Central memory CD8-positive, alpha-beta T cell (primary cell): Measurements from ENCODE around the gene EID2.

Experiments
- ATAC-seq: fragments of 150-1000 bp; cut with Tn5 transposase; replicated peaks from 2 replicates; pipeline ENCODE4 v1.10.0; 2022; ENCODE audit warnings: mild to moderate bottlenecking, moderate FRiP score, moderate number of reproducible peaks; ENCODE audit not compliant: poor library complexity, severe bottlenecking; ENCODE audit errors: extremely low read depth
- DNase-seq, 2 donors: peaks; one replicate each; pipeline ENCODE4 v3.0.0; 2021; ENCODE audit warnings: low spot score in 2 of 2
- H3K27ac Mint-ChIP-seq: one replicate; pipeline ENCODE4 v1.8.0; 2022; ENCODE audit warnings: low read depth, mild to moderate bottlenecking, moderate library complexity, mixed read lengths
- H3K27me3 Mint-ChIP-seq: one replicate; pipeline ENCODE4 v1.8.0; 2022; ENCODE audit warnings: mixed read lengths
- H3K36me3 Mint-ChIP-seq: one replicate; pipeline ENCODE4 v1.8.0; 2022; ENCODE audit warnings: mild to moderate bottlenecking, moderate library complexity, mixed read lengths; ENCODE audit not compliant: insufficient read depth
- H3K4me1 Mint-ChIP-seq: one replicate; pipeline ENCODE4 v1.8.0; 2022; ENCODE audit warnings: mixed read lengths
- H3K4me3 Mint-ChIP-seq: one replicate; pipeline ENCODE4 v1.8.0; 2022; ENCODE audit warnings: mild to moderate bottlenecking, moderate library complexity, mixed read lengths
- H3K9me3 Mint-ChIP-seq: one replicate; pipeline ENCODE4 v1.8.0; 2022; ENCODE audit warnings: mixed read lengths

The EID2 gene

DNA sequence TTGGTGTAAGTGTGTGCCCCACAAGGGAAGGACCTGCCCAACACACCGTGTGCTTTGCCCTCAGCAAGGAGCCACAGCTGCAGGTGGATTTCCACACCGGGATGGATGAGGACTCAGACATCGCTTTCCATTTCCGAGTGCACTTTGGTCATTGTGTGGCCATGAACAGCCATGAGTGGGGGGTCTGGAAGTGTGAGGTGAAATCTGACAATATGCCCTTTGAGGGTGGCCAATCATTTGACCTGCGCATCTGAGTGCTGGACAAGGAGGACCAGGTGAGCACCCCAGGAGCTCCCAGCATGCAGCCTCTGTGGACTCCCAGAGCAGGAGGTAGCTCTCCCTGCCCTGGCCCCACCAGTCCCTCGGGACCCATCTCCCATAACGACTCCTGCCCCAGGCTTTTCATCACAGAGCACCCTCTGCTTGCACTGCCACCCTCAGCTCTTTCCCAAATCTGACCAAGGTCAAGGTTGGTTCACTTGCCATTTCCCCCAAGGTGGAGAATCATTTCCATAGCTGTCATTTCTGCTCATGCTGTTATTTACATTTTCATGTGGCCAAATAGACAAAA, 13.2 kb upstream of the EID2 start:
- Mint-ChIP-seq H3K9me3 (no peaks in the 10 kb centered on the region), H3K36me3 (no peaks in the 10 kb centered on the region), H3K4me1 (peaks cover 4% of the 10 kb centered on the region)

DNA sequence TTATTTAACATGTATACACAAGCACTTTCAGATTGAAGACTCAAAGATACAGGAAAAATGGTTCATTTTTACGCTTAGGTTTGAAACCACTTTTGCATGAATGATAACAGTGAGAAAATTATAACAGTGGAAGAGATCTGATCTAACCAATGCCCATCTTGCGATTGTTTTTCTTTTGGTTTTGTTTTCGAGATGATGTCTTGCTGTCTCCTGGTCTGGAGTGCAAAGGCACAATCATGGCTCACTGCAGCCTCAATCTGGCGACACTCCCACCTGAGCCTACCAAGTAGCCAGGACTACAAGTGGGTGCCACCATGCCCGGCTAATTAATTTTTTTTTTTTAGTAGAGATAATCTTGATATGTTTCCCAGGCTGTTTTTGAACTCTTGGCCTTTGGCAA, 10.2 kb upstream of the EID2 start:
- H3K36me3 Mint-ChIP-seq: no peaks in the 10 kb centered on the region

More for the DNA sequence above, 13.2 kb upstream of the EID2 start:
- DNase-seq (no peak), ATAC-seq (no peak)
- Mint-ChIP-seq H3K4me3 (no peak overlapping the region), H3K27me3 (no peaks in the 10 kb centered on the region), H3K27ac (no peak overlapping the region)

DNA sequence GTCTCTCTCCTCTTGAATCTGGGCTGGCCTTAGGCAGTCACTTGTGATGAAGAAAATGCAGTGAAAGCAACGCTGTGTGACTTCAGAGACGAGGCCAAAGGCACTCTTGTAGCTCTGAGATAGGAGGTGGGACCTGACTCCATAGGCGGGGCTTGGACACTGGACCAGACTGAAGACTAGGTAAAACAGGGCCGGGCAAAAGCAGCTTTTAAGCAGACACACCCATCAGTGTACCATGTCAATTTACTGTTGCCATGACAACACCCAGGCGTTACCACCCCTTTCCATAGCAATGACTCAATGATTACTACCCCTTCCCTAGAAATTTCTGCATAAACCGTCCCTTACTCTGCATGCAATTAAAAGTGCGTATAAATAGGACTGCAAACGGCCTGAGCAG, 6.6 kb upstream of the EID2 start:
- no peak for DNase-seq
- no peaks in the 10 kb centered on the region for H3K36me3 Mint-ChIP-seq
- H3K9me3 Mint-ChIP-seq: no peaks in the 10 kb centered on the region
- H3K27ac Mint-ChIP-seq: no peak overlapping the region
- H3K27me3 Mint-ChIP-seq: peaks cover 16% of the 10 kb centered on the region
- no peak for ATAC-seq
- H3K4me3 Mint-ChIP-seq: no peak overlapping the region
- no peaks in the 10 kb centered on the region for H3K4me1 Mint-ChIP-seq

More for the DNA sequence above, 10.2 kb upstream of the EID2 start:
- Mint-ChIP-seq H3K9me3 (no peaks in the 10 kb centered on the region), H3K4me3 (no peak overlapping the region), H3K4me1 (no peaks in the 10 kb centered on the region), H3K27ac (no peak overlapping the region), H3K27me3 (peaks cover 16% of the 10 kb centered on the region)
- ATAC-seq: no peak
- DNase-seq: no peak

DNA sequence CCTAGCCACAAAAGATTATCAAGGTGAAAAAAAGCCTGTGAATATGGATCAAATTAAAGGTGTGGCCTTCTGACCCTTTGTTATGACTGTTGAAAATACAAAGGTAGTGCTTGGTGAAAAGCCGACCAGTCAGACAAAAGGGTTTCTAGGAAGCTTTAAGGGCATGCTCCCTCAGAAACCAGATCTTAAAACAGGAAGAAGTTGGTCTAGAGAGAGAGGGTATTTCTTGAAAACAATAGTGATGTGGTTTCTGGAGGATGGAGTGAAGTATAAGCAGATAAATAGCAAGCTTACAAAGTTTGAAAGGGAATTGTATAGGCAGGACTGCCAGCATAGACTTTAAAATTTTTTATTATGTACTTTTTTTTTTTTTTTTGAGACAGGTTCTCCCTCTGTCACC, 5.0 kb upstream of the EID2 start:
- H3K27ac Mint-ChIP-seq: no peak overlapping the region
- H3K36me3 Mint-ChIP-seq: peaks cover 6% of the 10 kb centered on the region
- ATAC-seq: no peak
- DNase-seq: no peak
- no peaks in the 10 kb centered on the region for H3K9me3 Mint-ChIP-seq
- H3K27me3 Mint-ChIP-seq: peaks cover 16% of the 10 kb centered on the region
- H3K4me1 Mint-ChIP-seq: peaks cover 10% of the 10 kb centered on the region
- no peak overlapping the region for H3K4me3 Mint-ChIP-seq

DNA sequence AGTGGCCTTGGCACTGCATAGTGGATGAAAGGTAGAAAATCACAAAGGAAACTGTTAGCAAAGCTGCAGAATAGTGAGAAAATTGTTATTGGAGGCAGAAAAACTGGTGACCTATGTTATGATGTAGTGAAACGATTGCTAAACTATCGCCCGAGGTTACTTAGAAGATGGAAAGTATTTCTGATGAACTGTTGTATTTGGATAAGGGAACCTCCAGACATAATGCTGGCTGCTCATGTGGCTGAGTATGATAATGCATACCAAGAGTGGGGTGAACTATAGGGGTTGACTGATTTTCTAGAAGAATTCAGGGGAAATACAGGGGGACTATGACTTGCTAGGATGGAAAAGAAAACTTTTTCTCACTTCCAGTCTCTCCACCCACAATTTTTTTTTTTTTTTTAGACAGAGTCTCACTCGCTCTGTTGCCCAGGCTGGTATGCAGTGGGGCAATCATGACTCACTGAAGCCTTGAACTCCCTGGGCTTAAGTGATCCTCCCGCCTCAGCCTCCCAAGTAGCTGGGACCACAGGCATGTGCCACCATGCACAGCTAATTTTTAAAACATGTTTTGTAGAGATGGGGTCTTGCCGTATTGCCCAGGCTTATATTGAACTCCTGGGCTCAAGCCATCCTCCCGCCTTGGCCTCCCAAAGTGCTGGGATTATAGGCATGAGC, 4.4 kb upstream of the EID2 start:
- Mint-ChIP-seq H3K27ac (no peak overlapping the region), H3K27me3 (peaks cover 16% of the 10 kb centered on the region), H3K4me3 (no peak overlapping the region), H3K36me3 (peaks cover 8% of the 10 kb centered on the region), H3K9me3 (no peaks in the 10 kb centered on the region), H3K4me1 (peaks cover 11% of the 10 kb centered on the region)
- no peak for ATAC-seq
- DNase-seq: no peak

DNA sequence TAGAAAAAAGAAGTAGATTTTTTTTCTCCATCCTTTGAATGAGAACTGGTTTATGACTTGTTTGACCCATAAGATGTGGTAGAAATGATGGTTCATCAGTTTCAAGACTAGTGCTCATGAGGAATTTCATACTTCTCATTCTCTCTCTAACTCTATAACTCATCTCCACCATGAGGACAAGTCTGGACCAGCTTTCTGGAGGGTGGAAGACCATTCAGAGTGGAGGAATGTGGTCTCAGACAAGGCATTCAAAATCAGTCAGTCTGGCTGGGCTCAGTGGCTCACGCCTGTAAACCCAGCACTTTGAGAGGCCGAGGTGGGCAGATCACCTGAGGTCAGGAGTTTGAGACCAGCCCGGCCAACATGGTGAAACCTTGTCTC, 3.5 kb upstream of the EID2 start:
- Mint-ChIP-seq H3K9me3 (no peaks in the 10 kb centered on the region), H3K4me3 (no peak overlapping the region), H3K27me3 (peaks cover 16% of the 10 kb centered on the region), H3K36me3 (peaks cover 8% of the 10 kb centered on the region), H3K27ac (no peak overlapping the region), H3K4me1 (peaks cover 18% of the 10 kb centered on the region)
- no peak for DNase-seq
- no peak for ATAC-seq

DNA sequence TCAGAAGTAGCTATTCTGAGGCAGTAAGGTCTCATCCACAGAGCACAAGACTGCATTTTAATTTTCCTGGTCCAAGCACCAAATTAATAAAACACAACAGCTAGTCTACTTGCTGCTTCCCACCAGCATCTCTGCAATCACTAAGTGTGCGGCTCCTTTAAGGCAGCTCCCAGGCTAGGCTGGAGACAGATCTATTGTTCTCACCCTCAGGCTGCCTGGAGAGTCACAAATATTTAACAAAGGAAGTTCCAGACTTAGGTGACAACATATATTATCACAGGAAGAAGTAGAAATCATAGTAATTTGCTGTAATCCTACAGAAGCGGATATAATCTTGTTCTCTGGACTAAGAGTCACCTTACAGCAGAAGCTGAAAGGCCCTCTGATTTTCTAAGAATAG, 2.2 kb upstream of the EID2 start:
- H3K36me3 Mint-ChIP-seq: peaks cover 8% of the 10 kb centered on the region
- no peaks in the 10 kb centered on the region for H3K9me3 Mint-ChIP-seq
- H3K27ac Mint-ChIP-seq: no peak overlapping the region
- H3K4me1 Mint-ChIP-seq: peaks cover 31% of the 10 kb centered on the region
- DNase-seq (no peak), ATAC-seq (no peak)
- peaks cover 12% of the 10 kb centered on the region for H3K27me3 Mint-ChIP-seq
- no peak overlapping the region for H3K4me3 Mint-ChIP-seq

DNA sequence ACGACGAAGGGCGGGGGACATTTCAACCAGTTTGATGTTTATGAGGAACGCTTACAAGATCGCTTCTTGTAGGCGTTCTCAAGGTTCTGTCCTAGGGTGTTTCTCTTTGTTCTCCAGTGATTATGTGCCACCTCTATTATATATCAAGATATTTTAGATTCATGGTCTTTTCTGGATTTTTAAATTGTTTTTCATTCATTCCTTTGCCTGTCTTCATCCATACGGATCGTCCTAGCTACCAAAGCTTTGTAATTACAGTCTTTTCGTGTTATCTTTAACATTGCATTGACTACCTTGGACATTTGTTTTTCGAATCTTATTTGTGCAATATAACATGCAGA, 342 bp upstream of the EID2 start:
- DNase-seq: no peak
- Mint-ChIP-seq H3K4me1 (peaks cover 41% of the 10 kb centered on the region), H3K9me3 (no peaks in the 10 kb centered on the region), H3K4me3 (peak overlapping the region; percentile 94), H3K36me3 (peaks cover 8% of the 10 kb centered on the region), H3K27me3 (no peaks in the 10 kb centered on the region), H3K27ac (peak overlapping the region; percentile 96)
- no peak for ATAC-seq

DNA sequence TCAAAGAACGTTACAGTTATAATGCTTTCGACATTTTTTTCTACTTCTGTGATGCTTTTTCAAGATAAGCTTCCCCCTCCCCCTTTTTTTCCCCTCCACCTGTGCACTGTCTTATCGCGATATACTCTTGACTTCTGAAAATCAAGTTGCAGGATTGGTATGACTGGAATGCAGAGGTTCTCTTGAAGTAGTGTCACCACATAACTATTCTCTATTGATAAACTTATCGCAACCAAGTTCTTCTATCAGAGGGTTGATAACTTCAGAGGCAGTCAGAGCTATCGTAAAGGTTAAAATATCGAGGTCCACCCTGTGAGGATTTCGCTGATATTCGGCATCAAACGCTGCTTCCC, 820 bp downstream of the EID2 start:
- no peaks in the 10 kb centered on the region for H3K27me3 Mint-ChIP-seq
- H3K9me3 Mint-ChIP-seq: no peaks in the 10 kb centered on the region
- peak overlapping the region; percentile 96 for H3K27ac Mint-ChIP-seq
- H3K36me3 Mint-ChIP-seq: peaks cover 8% of the 10 kb centered on the region
- DNase-seq (no peak), ATAC-seq (no peak)
- H3K4me3 Mint-ChIP-seq: peak overlapping the region; percentile 94
- H3K4me1 Mint-ChIP-seq: peaks cover 41% of the 10 kb centered on the region

DNA sequence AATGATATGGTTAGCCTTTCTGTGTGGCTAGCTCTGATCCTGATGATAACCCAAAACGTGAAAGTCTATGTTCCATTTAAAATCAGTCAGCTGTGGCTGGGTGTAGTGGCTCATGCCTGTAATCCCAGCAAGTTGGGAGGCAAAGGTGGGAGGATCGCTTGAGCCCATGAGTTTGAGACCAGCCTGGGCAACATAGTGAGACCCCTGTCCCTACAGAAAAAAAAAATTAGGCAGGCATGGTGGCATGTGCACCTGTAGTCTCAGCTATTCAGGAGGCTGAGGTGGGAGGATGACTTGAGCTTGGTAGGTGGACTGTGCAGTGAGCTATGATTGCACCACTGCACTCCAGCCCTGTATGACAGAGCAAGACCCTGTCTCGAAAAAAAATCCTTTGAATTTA, 6.2 kb downstream of the EID2 start:
- peaks cover 7% of the 10 kb centered on the region for H3K36me3 Mint-ChIP-seq
- ATAC-seq (no peak), DNase-seq (no peak)
- H3K4me3 Mint-ChIP-seq: no peak overlapping the region
- peaks cover 31% of the 10 kb centered on the region for H3K4me1 Mint-ChIP-seq
- H3K27ac Mint-ChIP-seq: no peak overlapping the region
- H3K27me3 Mint-ChIP-seq: no peaks in the 10 kb centered on the region
- H3K9me3 Mint-ChIP-seq: no peaks in the 10 kb centered on the region

DNA sequence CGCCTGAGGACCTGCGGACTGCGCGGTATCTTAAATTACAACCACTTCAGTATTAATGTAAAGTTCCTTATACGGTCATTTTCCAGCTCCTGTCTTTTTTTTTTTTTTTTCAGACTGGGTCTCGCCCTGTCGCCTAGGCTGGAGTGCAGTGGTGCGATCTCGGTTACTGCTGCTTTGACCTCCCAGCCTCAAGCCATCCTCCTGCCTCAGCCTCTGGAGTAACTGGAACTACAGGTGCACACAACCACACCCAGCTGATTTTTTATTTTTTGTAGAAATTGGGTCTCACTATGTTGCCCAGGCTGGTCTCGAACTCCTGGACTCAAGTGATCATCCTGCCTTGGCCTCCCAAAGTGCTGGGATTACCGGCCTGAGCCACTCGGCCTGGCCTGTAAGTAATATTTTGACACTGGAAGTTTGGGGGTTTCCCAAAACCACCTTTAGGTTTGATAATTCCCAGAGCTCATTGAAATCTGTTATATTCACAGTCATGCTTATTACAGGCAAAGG, 6.9 kb downstream of the EID2 start:
- H3K36me3 Mint-ChIP-seq: peaks cover 7% of the 10 kb centered on the region
- peaks cover 30% of the 10 kb centered on the region for H3K4me1 Mint-ChIP-seq
- no peak for DNase-seq
- peak overlapping the region; percentile 91 for H3K27ac Mint-ChIP-seq
- H3K4me3 Mint-ChIP-seq: peak overlapping the region; percentile 90
- ATAC-seq: no peak
- no peaks in the 10 kb centered on the region for H3K27me3 Mint-ChIP-seq
- H3K9me3 Mint-ChIP-seq: no peaks in the 10 kb centered on the region

DNA sequence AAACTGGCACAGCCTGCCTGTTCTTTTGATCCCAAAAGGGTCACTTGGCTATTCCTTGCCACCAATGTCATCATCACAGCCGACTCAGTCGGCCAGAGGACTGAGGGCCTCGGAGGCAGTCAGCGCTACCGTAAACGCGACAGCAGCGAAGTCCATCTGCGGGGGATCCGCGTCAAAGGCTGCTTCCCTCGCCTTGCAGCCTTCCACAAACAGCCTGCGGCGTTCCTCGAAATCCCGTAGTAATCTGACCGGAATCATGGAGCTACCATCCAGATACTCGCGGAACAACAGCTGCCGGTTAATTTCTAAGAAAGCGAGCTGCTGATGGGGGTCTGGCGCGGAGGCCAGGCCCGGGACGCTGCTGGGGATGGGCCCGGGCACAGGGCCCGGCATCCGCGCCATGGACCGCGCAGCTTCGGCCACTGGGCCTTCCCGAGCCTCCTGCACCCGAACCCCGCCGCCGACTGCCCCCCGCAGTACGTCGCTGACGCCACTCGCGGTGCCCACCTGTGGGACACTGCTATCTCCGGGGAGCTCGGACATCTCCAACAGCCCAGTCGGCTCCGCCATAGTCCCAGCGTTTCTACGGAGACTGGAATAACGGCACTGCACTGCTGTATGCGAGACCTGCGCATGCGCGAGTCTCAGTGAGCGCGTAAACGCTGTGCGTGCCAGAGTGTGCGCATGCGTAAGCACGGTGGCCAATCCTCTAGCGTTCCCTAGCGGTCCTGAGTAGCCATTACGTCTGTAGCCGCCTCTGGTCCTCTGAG, 7.5 kb downstream of the EID2 start, which contains the start of gene EID2B:
TSS of gene EID2B (minus strand) at position 620 of the 770 bp plus-strand sequence. CDS start at position 570, 50 bp downstream.
- H3K4me3 Mint-ChIP-seq: peak within 1 kb of the TSS; percentile 90
- no peaks in the 10 kb centered on the region for H3K9me3 Mint-ChIP-seq
- H3K36me3 Mint-ChIP-seq: peaks cover 7% of the 10 kb centered on the region
- H3K27me3 Mint-ChIP-seq: no peaks in the 10 kb centered on the region
- peak; percentile 90 for ATAC-seq
- H3K4me1 Mint-ChIP-seq: peaks cover 23% of the 10 kb centered on the region
- peak within 1 kb of the TSS; percentile 91 for H3K27ac Mint-ChIP-seq
- peak; percentile 88 for DNase-seq

DNA sequence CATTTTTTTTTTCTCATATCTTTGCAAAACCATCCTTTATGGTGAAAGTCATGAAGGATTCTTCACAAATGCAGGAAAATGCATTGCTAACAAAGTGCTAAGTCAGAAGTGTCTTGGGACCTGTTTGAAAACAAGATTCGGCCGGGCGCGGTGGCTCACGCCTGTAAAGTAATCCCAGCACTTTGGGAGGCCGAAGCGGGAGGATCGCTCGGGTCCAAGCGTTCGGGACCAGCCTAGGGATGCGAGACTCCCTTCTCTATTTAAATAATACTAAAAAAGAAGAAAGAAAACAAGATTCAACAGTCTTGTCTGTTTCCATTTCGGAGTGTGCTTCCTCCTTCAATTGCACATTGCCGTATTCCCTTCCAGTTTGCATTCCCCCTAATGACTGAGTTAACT, 8.1 kb downstream of the EID2 start:
- peak overlapping the region; percentile 90 for H3K4me3 Mint-ChIP-seq
- H3K27ac Mint-ChIP-seq: peak overlapping the region; percentile 91
- peaks cover 7% of the 10 kb centered on the region for H3K36me3 Mint-ChIP-seq
- no peak for DNase-seq
- ATAC-seq: no peak
- H3K27me3 Mint-ChIP-seq: no peaks in the 10 kb centered on the region
- H3K4me1 Mint-ChIP-seq: peaks cover 19% of the 10 kb centered on the region
- no peaks in the 10 kb centered on the region for H3K9me3 Mint-ChIP-seq
